Peyer's patch (tissue), 4 donors: Measurements from ENCODE around the gene UBAC1. TPM values are rescaled to one million over a fixed set of nuclear protein-coding genes. Genes with fewer than 3 reads are reported as not detected.
A peak's percentile ranks its signal among the peaks of the same experiment; 100 is the strongest.

Experiments used
- DNase-seq, 3 donors: peaks; one replicate each; pipeline ENCODE4 v3.0.0-alpha.2; 2017 to 2019
- H3K27ac ChIP-seq, 4 donors: fragments of 200-600 bp; sonication (generic); one replicate each; pipeline ENCODE4 v1.5.1; 2016 to 2019
- H3K27me3 ChIP-seq, 2 donors: fragments of 200-600 bp; sonication (generic); one replicate each; pipeline ENCODE4 v1.5.1; 2019
- H3K36me3 ChIP-seq, 3 donors: fragments of 200-600 bp; sonication (generic); one replicate each; pipeline ENCODE4 v1.5.1; 2016 to 2019
- H3K4me1 ChIP-seq, 4 donors: fragments of 200-600 bp; sonication (generic); one replicate each; pipeline ENCODE4 v1.5.1; 2016 to 2019
- H3K4me3 ChIP-seq, 4 donors: fragments of 200-600 bp; sonication (generic); 1 replicate in 3 of 4; 2 replicates in 1 of 4; pipeline ENCODE4 v1.5.1; 2016 to 2019; ENCODE audit warnings: mild to moderate bottlenecking in 1 of 4
- H3K9me3 ChIP-seq, 4 donors: fragments of 200-600 bp; sonication (generic); one replicate each; pipeline ENCODE4 v1.5.1; 2016 to 2019; ENCODE audit warnings: mild to moderate bottlenecking in 1 of 4
- POLR2A ChIP-seq, 2 donors: fragments of 450-650 bp; IDR thresholded peaks; one replicate each; pipeline ENCODE4 v1.5.1; 2017; ENCODE audit warnings: antibody characterized with exemption in 2 of 2, mild to moderate bottlenecking in 2 of 2, moderate library complexity in 2 of 2
- total RNA-seq, 4 donors: library from RNA; depleted of rRNA; stranded (reverse); fragments of >200 nt; gene quantifications; one replicate each; pipeline ENCODE4 v1.1.0, GENCODE V29; 2016
- TF ChIP-seq, protein P1 (sequence below), 6 experiments: fragments of 450-650 bp in 4 of 6; fragments of 200-600 bp in 2 of 6; sonication (generic) in 1 of 6; IDR thresholded peaks; one replicate each; pipeline ENCODE4 v1.5.1; 2017 to 2019; ENCODE audit warnings: antibody characterized with exemption in 6 of 6, mild to moderate bottlenecking in 3 of 6, moderate library complexity in 1 of 6

The UBAC1 gene
- total RNA-seq, 4 donors from 2014 or later, result 23.1 to 64.3 (median 43.9) TPM

DNA sequence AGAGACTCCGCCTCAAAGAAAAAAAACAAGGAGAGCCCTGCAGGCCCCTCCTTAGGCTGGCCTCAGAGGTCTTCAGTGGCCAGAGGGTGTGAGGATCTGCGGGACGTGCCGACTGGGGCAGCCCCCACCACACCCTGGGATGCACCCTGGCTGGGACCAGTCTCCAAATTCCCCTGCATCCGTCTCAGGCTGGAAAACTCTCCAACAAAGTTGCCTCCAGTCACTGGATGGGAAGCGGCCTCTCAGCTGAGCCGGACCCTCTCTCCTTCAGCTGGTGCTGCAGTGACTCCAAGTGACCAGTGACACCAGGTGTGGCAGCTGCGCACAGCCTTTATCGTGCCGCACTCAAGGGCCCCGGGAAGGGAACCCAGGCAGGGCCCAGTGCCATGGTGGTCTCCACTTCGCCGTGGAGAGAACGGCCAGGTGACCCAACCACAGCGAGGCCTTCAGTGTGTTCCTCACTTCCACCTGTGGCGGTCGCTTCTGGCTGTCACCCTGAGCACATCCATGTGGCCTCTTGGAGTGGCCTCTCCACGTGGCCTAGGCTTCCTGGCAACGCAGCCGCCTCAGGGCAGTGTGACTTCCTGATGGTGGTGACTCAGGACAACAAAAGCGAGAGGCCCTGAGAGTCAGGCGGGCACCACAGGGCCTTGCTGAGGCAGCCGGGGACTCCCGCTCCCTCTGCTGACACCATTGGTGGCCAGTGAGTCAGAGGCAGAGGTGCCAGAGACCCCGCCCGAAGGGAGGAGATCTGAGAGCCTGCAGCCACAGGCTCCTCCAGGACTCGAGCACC is 34.6 kb downstream of the UBAC1 start:
- Histone ChIP-seq H3K36me3 (peaks cover 0 to 12% (median 0%) of the 10 kb centered on the region in 3 donors), H3K9me3 (no peaks in the 10 kb centered on the region), H3K27ac (no peak overlapping the region), H3K4me3 (no peak overlapping the region), H3K4me1 (no peaks in the 10 kb centered on the region), H3K27me3 (no peaks in the 10 kb centered on the region)
- DNase-seq, result peak in 1 of 3 donors; percentile 47
- TF ChIP-seq, protein P1, sequence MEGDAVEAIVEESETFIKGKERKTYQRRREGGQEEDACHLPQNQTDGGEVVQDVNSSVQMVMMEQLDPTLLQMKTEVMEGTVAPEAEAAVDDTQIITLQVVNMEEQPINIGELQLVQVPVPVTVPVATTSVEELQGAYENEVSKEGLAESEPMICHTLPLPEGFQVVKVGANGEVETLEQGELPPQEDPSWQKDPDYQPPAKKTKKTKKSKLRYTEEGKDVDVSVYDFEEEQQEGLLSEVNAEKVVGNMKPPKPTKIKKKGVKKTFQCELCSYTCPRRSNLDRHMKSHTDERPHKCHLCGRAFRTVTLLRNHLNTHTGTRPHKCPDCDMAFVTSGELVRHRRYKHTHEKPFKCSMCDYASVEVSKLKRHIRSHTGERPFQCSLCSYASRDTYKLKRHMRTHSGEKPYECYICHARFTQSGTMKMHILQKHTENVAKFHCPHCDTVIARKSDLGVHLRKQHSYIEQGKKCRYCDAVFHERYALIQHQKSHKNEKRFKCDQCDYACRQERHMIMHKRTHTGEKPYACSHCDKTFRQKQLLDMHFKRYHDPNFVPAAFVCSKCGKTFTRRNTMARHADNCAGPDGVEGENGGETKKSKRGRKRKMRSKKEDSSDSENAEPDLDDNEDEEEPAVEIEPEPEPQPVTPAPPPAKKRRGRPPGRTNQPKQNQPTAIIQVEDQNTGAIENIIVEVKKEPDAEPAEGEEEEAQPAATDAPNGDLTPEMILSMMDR (IDR thresholded peaks at IDR 0.05), result no peak
- TF ChIP-seq POLR2A (IDR thresholded peaks at IDR 0.05), result no peak

DNA sequence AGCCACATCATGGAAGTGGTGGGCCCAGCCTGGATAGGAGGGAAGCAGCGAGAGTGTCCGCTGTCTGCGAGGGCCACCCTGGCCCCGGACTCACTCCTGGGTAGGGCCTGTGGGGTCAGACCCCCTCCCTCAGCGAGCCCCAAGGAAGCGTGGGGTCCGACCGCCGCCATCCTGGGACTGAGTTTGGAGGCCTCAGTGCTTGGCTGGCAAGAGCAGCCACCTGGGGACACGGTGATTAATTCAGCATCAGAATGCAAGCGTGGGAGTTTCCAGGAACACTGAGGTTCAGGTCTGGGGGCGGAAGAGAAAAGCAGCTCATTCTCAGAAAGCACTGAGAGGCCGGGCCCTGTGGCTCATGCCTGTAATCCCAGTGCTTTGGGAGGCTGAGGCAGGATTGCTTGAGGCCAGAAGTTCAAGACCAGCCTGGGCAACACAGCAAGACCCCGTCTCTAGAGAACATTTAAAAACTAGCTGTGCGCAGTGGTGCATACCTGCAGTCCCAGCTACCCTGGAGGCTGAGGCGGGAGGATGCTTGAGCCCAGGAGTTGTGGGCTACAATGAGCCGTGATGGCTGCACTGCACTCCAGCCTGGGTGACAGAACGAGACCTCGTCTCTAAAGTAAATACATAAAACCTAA is 35.6 kb downstream of the UBAC1 start:
- peak in 1 of 3 donors; percentile 35 for DNase-seq
- H3K9me3 ChIP-seq, result no peaks in the 10 kb centered on the region
- no peak overlapping the region for H3K4me3 ChIP-seq
- H3K36me3 ChIP-seq, result peaks cover 0 to 2% (median 0%) of the 10 kb centered on the region in 3 donors
- TF ChIP-seq POLR2A (IDR thresholded peaks at IDR 0.05), result no peak
- TF ChIP-seq, protein P1 (IDR thresholded peaks at IDR 0.05), result no peak
- no peak overlapping the region for H3K27ac ChIP-seq
- H3K27me3 ChIP-seq, result no peaks in the 10 kb centered on the region
- H3K4me1 ChIP-seq, result no peaks in the 10 kb centered on the region

GRCh38 chr9:135924628-135925338 is 36.4 kb downstream of the UBAC1 start:
- DNase-seq, result no peak
- Histone ChIP-seq H3K4me3 (no peak overlapping the region), H3K27ac (no peak overlapping the region), H3K9me3 (no peaks in the 10 kb centered on the region), H3K4me1 (no peaks in the 10 kb centered on the region), H3K36me3 (no peaks in the 10 kb centered on the region), H3K27me3 (no peaks in the 10 kb centered on the region)
- TF ChIP-seq, protein P1 (IDR thresholded peaks at IDR 0.05), result no peak
- no peak for TF ChIP-seq POLR2A (IDR thresholded peaks at IDR 0.05)

DNA sequence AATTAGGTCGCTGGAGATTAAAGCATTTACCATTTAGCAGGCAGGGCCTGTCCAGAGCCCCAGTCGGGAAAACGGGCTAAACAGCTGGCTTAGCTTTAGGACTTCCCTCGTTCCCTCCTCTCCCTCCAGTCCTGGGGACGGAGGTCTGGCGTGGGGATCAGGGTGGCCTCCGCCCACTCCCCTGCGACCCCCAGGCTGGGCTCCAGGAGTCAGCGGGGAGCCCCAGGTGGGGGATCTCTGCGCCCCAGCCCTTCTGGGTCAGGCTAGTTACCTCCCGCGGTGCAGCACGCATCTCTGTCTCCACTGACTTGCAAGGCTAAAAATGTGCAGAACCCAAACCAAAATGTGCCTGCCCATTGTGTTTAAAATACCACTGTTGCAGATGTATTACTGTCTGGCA is 37.7 kb downstream of the UBAC1 start:
- no peak overlapping the region for H3K4me3 ChIP-seq
- H3K9me3 ChIP-seq, result peaks cover 0 to 3% (median 0%) of the 10 kb centered on the region in 4 donors
- H3K36me3 ChIP-seq, result no peaks in the 10 kb centered on the region
- DNase-seq, result no peak
- TF ChIP-seq POLR2A (IDR thresholded peaks at IDR 0.05), result no peak
- TF ChIP-seq, protein P1 (IDR thresholded peaks at IDR 0.05), result no peak
- H3K4me1 ChIP-seq, result no peaks in the 10 kb centered on the region
- no peaks in the 10 kb centered on the region for H3K27me3 ChIP-seq
- H3K27ac ChIP-seq, result no peak overlapping the region

DNA sequence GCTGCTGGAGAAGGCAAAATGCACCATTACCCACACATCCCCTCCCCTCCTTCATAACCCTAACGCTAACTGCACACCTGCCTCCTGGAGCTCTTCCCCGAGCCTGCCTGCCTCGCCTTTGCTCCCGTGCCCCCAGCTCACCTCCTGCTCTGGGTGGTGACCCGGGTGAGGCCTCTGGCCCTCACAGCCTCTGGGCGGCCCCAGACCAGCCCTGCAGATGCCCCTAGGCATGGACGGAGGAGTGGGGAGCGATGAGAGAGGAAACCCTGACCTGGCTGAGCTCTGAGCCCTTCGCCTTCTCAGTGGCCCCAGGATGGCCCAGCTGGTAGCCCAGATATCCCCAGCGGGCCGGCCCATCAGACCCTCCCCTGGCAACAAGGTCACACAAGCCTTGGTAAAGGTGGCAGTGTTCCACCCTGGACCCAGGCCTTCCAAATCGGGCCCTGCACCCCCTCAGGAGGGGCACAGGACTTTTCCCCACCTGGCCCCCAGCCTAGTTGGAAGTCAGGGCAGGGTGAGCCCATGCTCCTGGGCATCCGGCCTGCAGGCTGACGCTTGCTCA is 39.3 kb downstream of the UBAC1 start:
- Histone ChIP-seq H3K27ac (no peak overlapping the region), H3K4me1 (no peaks in the 10 kb centered on the region)
- DNase-seq, result no peak

More for the DNA sequence above, 39.3 kb downstream of the UBAC1 start:
- H3K9me3 ChIP-seq, result peaks cover 0 to 14% (median 2%) of the 10 kb centered on the region in 4 donors
- no peak overlapping the region for H3K4me3 ChIP-seq
- no peaks in the 10 kb centered on the region for H3K27me3 ChIP-seq
- TF ChIP-seq, protein P1 (IDR thresholded peaks at IDR 0.05), result no peak
- no peaks in the 10 kb centered on the region for H3K36me3 ChIP-seq
